NCI-H510A treated with DMSO at 0.1 percent for 48 hours (cell line): Measurements from ENCODE around the gene SFMBT1.

Experiments used
- DNase-seq: peaks from one replicate; lab custom pipeline; 2025; lab: John Stamatoyannopoulos, UW

SFMBT1 gene

GRCh38 chr3:53045518-53046170, at the start of gene SFMBT1:
TSS of gene SFMBT1 (minus strand) at chr3:53046073. CDS start at chr3:52969128, 76,945 bp downstream.
- DNase-seq = no peak

GRCh38 chr3:53092942-53093341, 47.1 kb upstream of the SFMBT1 start:
- no peak for DNase-seq

- DNase-seq = no peak
Measured at GRCh38 chr3:53092216-53092615, 46.3 kb upstream of the SFMBT1 start.

- DNase-seq = no peak
Measured at GRCh38 chr3:53091011-53091410, 45.1 kb upstream of the SFMBT1 start.

- no peak for DNase-seq
Measured at GRCh38 chr3:53089511-53089910, 43.6 kb upstream of the SFMBT1 start.

GRCh38 chr3:53085476-53085875, 39.6 kb upstream of the SFMBT1 start:
- no peak for DNase-seq

- no peak for DNase-seq
Measured at GRCh38 chr3:53084310-53085001, 38.6 kb upstream of the SFMBT1 start.

GRCh38 chr3:53083949-53084309, 38.1 kb upstream of the SFMBT1 start:
- DNase-seq = no peak

- no peak for DNase-seq
Measured at GRCh38 chr3:53083521-53083920, 37.6 kb upstream of the SFMBT1 start.

- no peak for DNase-seq
Measured at GRCh38 chr3:53082736-53083135, 36.9 kb upstream of the SFMBT1 start.

- no peak for DNase-seq
Measured at GRCh38 chr3:53081318-53081717, 35.4 kb upstream of the SFMBT1 start.

GRCh38 chr3:53080612-53081205, 34.8 kb upstream of the SFMBT1 start:
- no peak for DNase-seq

GRCh38 chr3:53079791-53080555, 34.1 kb upstream of the SFMBT1 start:
- DNase-seq = no peak

GRCh38 chr3:53079147-53079546, 33.3 kb upstream of the SFMBT1 start:
- no peak for DNase-seq

GRCh38 chr3:53078656-53079055, 32.8 kb upstream of the SFMBT1 start:
- no peak for DNase-seq

- DNase-seq = no peak
Measured at GRCh38 chr3:53077476-53078220, 31.8 kb upstream of the SFMBT1 start.

- DNase-seq = no peak
Measured at GRCh38 chr3:53075743-53076140, 29.9 kb upstream of the SFMBT1 start.

GRCh38 chr3:53074761-53075742, 29.2 kb upstream of the SFMBT1 start:
- DNase-seq = no peak

GRCh38 chr3:53074366-53074696, 28.5 kb upstream of the SFMBT1 start:
- DNase-seq = no peak

- no peak for DNase-seq
Measured at GRCh38 chr3:53073553-53074365, 27.9 kb upstream of the SFMBT1 start.
